ENCODE data around the gene C11orf86.

The C11orf86 gene

GRCh38 chr11:66937193-66937733 lies 37.8 kb upstream of the C11orf86 start:
- no peak for DNase-seq (ENCODE audit: low spot score)
- TF ChIP-seq CTCF (IDR thresholded peaks at IDR 0.05; ENCODE audit: extremely low read depth, insufficient read depth, missing control alignments) = no peak
- in situ Hi-C loops (cut with MboI; ENCODE audit: low pct_unique_long_range_greater_than_20kb, low sequenced_read_pairs, unreplicated experiment) = no loop called here

GRCh38 chr11:66938582-66939135 lies 36.4 kb upstream of the C11orf86 start:
- in situ Hi-C loops (cut with MboI; ENCODE audit: low pct_unique_long_range_greater_than_20kb, low sequenced_read_pairs, unreplicated experiment) = no loop called here
- no peak for DNase-seq (ENCODE audit: low spot score)
- TF ChIP-seq CTCF (IDR thresholded peaks at IDR 0.05; ENCODE audit: extremely low read depth, insufficient read depth, missing control alignments) = no peak

- no peak for DNase-seq (ENCODE audit: low spot score)
- no peak for TF ChIP-seq CTCF (IDR thresholded peaks at IDR 0.05; ENCODE audit: extremely low read depth, insufficient read depth, missing control alignments)
- in situ Hi-C loops (cut with MboI; ENCODE audit: low pct_unique_long_range_greater_than_20kb, low sequenced_read_pairs, unreplicated experiment) = no loop called here
These were observed 25.0 kb upstream of the C11orf86 start for GRCh38 chr11:66950112-66950535.

GRCh38 chr11:66951135-66951534 lies 24.0 kb upstream of the C11orf86 start:
- in situ Hi-C loops (cut with MboI; ENCODE audit: low pct_unique_long_range_greater_than_20kb, low sequenced_read_pairs, unreplicated experiment) = no loop called here
- no peak for TF ChIP-seq CTCF (IDR thresholded peaks at IDR 0.05; ENCODE audit: extremely low read depth, insufficient read depth, missing control alignments)
- DNase-seq (ENCODE audit: low spot score) = no peak

- no peak for TF ChIP-seq CTCF (IDR thresholded peaks at IDR 0.05; ENCODE audit: extremely low read depth, insufficient read depth, missing control alignments)
- in situ Hi-C loops (cut with MboI; ENCODE audit: low pct_unique_long_range_greater_than_20kb, low sequenced_read_pairs, unreplicated experiment) = no loop called here
- DNase-seq (ENCODE audit: low spot score) = no peak
These were observed 23.2 kb upstream of the C11orf86 start for GRCh38 chr11:66951927-66952337.

GRCh38 chr11:66953081-66953833 lies 21.8 kb upstream of the C11orf86 start:
- in situ Hi-C loops (cut with MboI; ENCODE audit: low pct_unique_long_range_greater_than_20kb, low sequenced_read_pairs, unreplicated experiment) = no loop called here
- no peak for DNase-seq (ENCODE audit: low spot score)
- TF ChIP-seq CTCF (IDR thresholded peaks at IDR 0.05; ENCODE audit: extremely low read depth, insufficient read depth, missing control alignments) = no peak

All from GM13977 (cell line).